Medulla oblongata (tissue), 1 donor: ENCODE data around the gene KRTAP10-9.
"Not testable (repeated sequence)": the region's sequence is repeated elsewhere in the genome, so short reads cannot be mapped to it uniquely, and the experiment has no call there.

Experiments
- DNase-seq: peaks from one replicate; pipeline ENCODE4 v3.0.0-alpha.2; 2015; ENCODE audit errors: extremely low spot score

The KRTAP10-9 gene

GRCh38 chr21:44639331-44639655, 12.4 kb downstream of the KRTAP10-9 start:
- DNase-seq, result no peak

- DNase-seq, result no peak
Measured at GRCh38 chr21:44640761-44641160, 13.9 kb downstream of the KRTAP10-9 start.

GRCh38 chr21:44643741-44644310, 16.9 kb downstream of the KRTAP10-9 start:
- no peak for DNase-seq

GRCh38 chr21:44644878-44645277, 18.0 kb downstream of the KRTAP10-9 start:
- no peak for DNase-seq

- not testable (repeated sequence) for DNase-seq
Measured at GRCh38 chr21:44646366-44647221, 19.7 kb downstream of the KRTAP10-9 start, which contains the start of gene KRTAP10-11. Gene KRTAP10-11, plus strand, starts transcription at chr21:44646414. Its CDS starts 45 bp downstream, at chr21:44646459.

GRCh38 chr21:44647222-44647552, 20.3 kb downstream of the KRTAP10-9 start:
- DNase-seq, result no peak

- no peak for DNase-seq
Measured at GRCh38 chr21:44648557-44649311, 21.8 kb downstream of the KRTAP10-9 start.

- DNase-seq, result no peak
Measured at GRCh38 chr21:44649521-44650100, 22.7 kb downstream of the KRTAP10-9 start.

GRCh38 chr21:44650265-44650972, 23.5 kb downstream of the KRTAP10-9 start:
- DNase-seq, result no peak

- DNase-seq, result no peak
Measured at GRCh38 chr21:44650973-44651675, 24.2 kb downstream of the KRTAP10-9 start.

GRCh38 chr21:44653123-44653522, 26.2 kb downstream of the KRTAP10-9 start:
- no peak for DNase-seq

- no peak for DNase-seq
Measured at GRCh38 chr21:44653656-44654575, 27.0 kb downstream of the KRTAP10-9 start.

GRCh38 chr21:44654576-44655175, 27.8 kb downstream of the KRTAP10-9 start, which contains the start of gene KRTAP12-4:
Gene KRTAP12-4, minus strand, starts transcription at chr21:44654659. Its CDS starts 45 bp downstream, at chr21:44654614.
- no peak for DNase-seq

GRCh38 chr21:44656868-44657267, 30.0 kb downstream of the KRTAP10-9 start:
- DNase-seq, result no peak

- DNase-seq, result no peak
Measured at GRCh38 chr21:44657635-44658540, 31.0 kb downstream of the KRTAP10-9 start, which contains the start of gene KRTAP12-3. Gene KRTAP12-3, plus strand, starts transcription at chr21:44657932. Its CDS starts 48 bp downstream, at chr21:44657980.

- no peak for DNase-seq
Measured at GRCh38 chr21:44658541-44658910, 31.6 kb downstream of the KRTAP10-9 start.

- DNase-seq, result no peak
Measured at GRCh38 chr21:44658913-44659595, 32.2 kb downstream of the KRTAP10-9 start.

- DNase-seq, result not testable (repeated sequence)
Measured at GRCh38 chr21:44661567-44661966, 34.7 kb downstream of the KRTAP10-9 start.
